Neutrophil (primary cell): Measurements from ENCODE around the gene SEC14L6.

Experiments used
- H3K27ac ChIP-seq: fragments of 200-600 bp; sonication (generic); 2 replicates; pipeline ENCODE4 v1.5.1; 2016; ENCODE audit warnings: mild to moderate bottlenecking, moderate library complexity
- H3K27me3 ChIP-seq: fragments of 200-600 bp; sonication (generic); 2 replicates; pipeline ENCODE4 v1.6.0; 2016; ENCODE audit warnings: mild to moderate bottlenecking
- H3K36me3 ChIP-seq: fragments of 200-600 bp; sonication (generic); 2 replicates; pipeline ENCODE4 v1.5.1; 2017
- H3K4me1 ChIP-seq, 2 experiments: fragments of 200-600 bp in 1 of 2; sonication (generic) in 1 of 2; 1 replicate in 1 of 2; 2 replicates in 1 of 2; pipeline versions ENCODE4 v1.5.1 to v1.6.1; 2013 to 2016; ENCODE audit warnings: low read depth in 1 of 2, low read length in 1 of 2, mild to moderate bottlenecking in 1 of 2, moderate library complexity in 1 of 2; ENCODE audit not compliant: control insufficient read depth in 1 of 2, insufficient read depth in 1 of 2
- H3K4me3 ChIP-seq, 2 experiments: fragments of 200-600 bp in 1 of 2; sonication (generic) in 1 of 2; 1 replicate in 1 of 2; 2 replicates in 1 of 2; pipeline ENCODE4 v1.5.1; 2013 to 2016; ENCODE audit warnings: low read depth in 1 of 2, low read length in 1 of 2, mild to moderate bottlenecking in 1 of 2, moderate library complexity in 1 of 2
- H3K9me3 ChIP-seq: fragments of 200-600 bp; sonication (generic); 2 replicates; pipeline ENCODE4 v1.5.1; 2016
- CTCF ChIP-seq: fragments of 200-600 bp; sonication (generic); IDR thresholded peaks from 2 replicates; pipeline ENCODE4 v1.5.1; 2016; ENCODE audit warnings: antibody characterized with exemption

Gene SEC14L6

GRCh38 chr22:30584441-30584840 lies 37.9 kb upstream of the SEC14L6 start:
- Histone ChIP-seq H3K9me3 (no peaks in the 10 kb centered on the region), H3K27ac (no peak overlapping the region), H3K4me3 (no peak overlapping the region), H3K4me1 (no peaks in the 10 kb centered on the region), H3K27me3 (no peaks in the 10 kb centered on the region), H3K36me3 (peaks cover 84% of the 10 kb centered on the region)
- no peak for TF ChIP-seq CTCF

GRCh38 chr22:30582788-30583545 lies 36.4 kb upstream of the SEC14L6 start:
- no peak overlapping the region for H3K27ac ChIP-seq
- H3K4me3 ChIP-seq, result no peak overlapping the region
- H3K36me3 ChIP-seq, result peaks cover 93% of the 10 kb centered on the region

DNA sequence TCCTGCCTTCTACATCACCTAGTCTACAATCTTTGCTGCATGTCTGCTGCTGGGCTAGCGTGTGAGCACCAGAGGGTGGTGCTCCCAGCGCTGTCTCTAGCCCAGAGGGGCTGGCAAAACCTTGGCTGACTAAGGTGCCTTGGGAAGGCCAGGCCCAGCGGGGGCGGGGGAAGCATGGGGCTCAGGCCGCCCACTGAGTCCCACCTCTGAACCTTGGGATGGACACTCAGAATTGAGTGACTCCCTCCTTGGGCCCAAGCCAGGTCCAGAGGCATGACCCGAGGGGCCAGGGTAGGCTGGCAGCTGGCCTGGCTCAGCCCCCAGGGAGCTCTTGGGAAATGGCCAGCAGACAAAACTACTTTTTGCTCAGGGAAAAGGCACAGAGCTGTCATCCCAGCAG lies 35.5 kb upstream of the SEC14L6 start:
- Histone ChIP-seq H3K4me3 (no peak overlapping the region), H3K9me3 (no peaks in the 10 kb centered on the region), H3K27me3 (no peaks in the 10 kb centered on the region), H3K36me3 (peaks cover 93% of the 10 kb centered on the region), H3K27ac (no peak overlapping the region), H3K4me1 (no peaks in the 10 kb centered on the region)
- no peak for TF ChIP-seq CTCF

More at GRCh38 chr22:30582788-30583545, 36.4 kb upstream of the SEC14L6 start:
- no peaks in the 10 kb centered on the region for H3K27me3 ChIP-seq
- H3K4me1 ChIP-seq, result no peaks in the 10 kb centered on the region
- no peaks in the 10 kb centered on the region for H3K9me3 ChIP-seq
- TF ChIP-seq CTCF, result no peak

DNA sequence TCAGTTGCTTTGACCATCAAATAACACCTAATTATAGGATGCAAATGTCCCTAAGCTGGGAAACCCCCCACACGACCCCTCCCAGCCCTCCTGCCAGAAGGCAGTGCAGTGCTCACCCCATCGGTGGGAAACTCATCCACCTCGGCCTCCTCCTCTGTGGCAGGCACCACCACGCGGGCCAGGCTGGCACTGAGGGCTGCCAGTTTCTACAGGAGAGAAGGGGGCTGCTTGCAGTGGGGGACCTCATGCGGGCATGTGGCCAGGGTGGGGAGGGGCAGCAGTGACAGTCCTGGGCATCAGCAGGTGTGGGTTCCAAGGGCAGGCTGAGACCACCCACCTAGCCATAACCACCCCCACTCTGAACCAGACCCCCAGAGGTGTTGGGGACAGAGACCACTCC lies 34.4 kb upstream of the SEC14L6 start:
- Histone ChIP-seq H3K27ac (no peak overlapping the region), H3K27me3 (no peaks in the 10 kb centered on the region), H3K9me3 (no peaks in the 10 kb centered on the region), H3K4me3 (no peak overlapping the region), H3K36me3 (peaks cover 93% of the 10 kb centered on the region), H3K4me1 (no peaks in the 10 kb centered on the region)
- TF ChIP-seq CTCF, result no peak

DNA sequence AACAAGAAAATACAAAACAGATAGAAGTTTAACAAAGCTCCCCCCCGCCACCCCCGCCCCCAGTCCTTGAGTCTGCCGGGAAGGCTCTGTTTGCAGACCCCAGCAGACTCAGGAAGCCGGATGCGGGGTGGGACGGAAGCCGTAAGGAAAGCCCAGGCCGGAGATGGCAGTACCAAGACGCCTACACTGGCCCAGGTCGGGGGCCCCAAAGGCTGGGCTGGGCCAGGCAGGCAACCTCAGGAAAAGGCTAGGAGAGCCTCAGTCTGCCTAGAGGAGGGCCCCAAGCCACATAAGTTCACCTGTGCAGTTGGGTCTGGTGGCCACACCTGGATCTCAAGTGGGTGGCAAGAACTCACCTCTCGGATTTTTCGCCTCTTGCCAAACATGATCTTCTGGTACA lies 31.9 kb upstream of the SEC14L6 start:
- TF ChIP-seq CTCF, result no peak
- Histone ChIP-seq H3K4me1 (no peaks in the 10 kb centered on the region), H3K4me3 (no peak overlapping the region), H3K27ac (no peak overlapping the region), H3K9me3 (no peaks in the 10 kb centered on the region), H3K36me3 (peaks cover 81% of the 10 kb centered on the region), H3K27me3 (peaks cover 19% of the 10 kb centered on the region)
